Smooth muscle cell of bladder (primary cell): ENCODE data around the gene ANKRD6. TPM values are rescaled to one million over a fixed set of nuclear protein-coding genes. Genes with fewer than 3 reads are reported as not detected.

Experiments
- total RNA-seq: library from RNA; depleted of rRNA; stranded (reverse); fragments of >200 nt; gene quantifications from 2 replicates; pipeline ENCODE4 v1.2.3, GENCODE V29; 2014

Gene ANKRD6
- total RNA-seq = 1.1 and 4.5 TPM in 2 replicates

GRCh38 chr6:89432875-89433251 is at the start of gene ANKRD6:
Gene ANKRD6, plus strand, starts transcription at chr6:89433152. Its CDS starts 133,825 bp downstream, at chr6:89566977.

GRCh38 chr6:89412071-89413005 is 20.6 kb upstream of the ANKRD6 start, which contains the start of gene RRAGD:
Gene RRAGD, minus strand, starts transcription at chr6:89412273. Its CDS starts 280 bp downstream, at chr6:89411993.

GRCh38 chr6:89638320-89639195 is 205.6 kb downstream of the ANKRD6 start, which contains the start of gene LYRM2:
Gene LYRM2, minus strand, starts transcription at chr6:89638747. Its CDS starts 31 bp downstream, at chr6:89638716.

Other genes starting within 250 kb of the ANKRD6 start
- gene GABRR1, start 215.8 kb upstream of the ANKRD6 start, total RNA-seq = not detected in 2 replicates
- gene GABRR2, start 117.9 kb upstream of the ANKRD6 start, total RNA-seq = 0.09 and 0.14 TPM in 2 replicates
- 26.3 and 30.0 TPM in 2 replicates for gene UBE2J1, start 80.4 kb upstream of the ANKRD6 start, total RNA-seq
- 0.14 and 3.1 TPM in 2 replicates for gene RRAGD, start 20.9 kb upstream of the ANKRD6 start, total RNA-seq
- 16.2 and 18.5 TPM in 2 replicates for gene LYRM2, start 205.6 kb downstream of the ANKRD6 start, total RNA-seq